DOHH2 (cell line): ENCODE data around the gene HP.

ENCODE experiments used
- H3F3A ChIP-seq: fragments of 200-600 bp; sonication (generic), shearing (Covaris generic); 2 replicates; pipeline ENCODE4 v1.6.0; 2016; ENCODE audit warnings: antibody characterized with exemption, mild to moderate bottlenecking; ENCODE audit not compliant: control insufficient read depth, insufficient read depth
- H3K27ac ChIP-seq: fragments of 200-600 bp; sonication (generic); 2 replicates; pipeline ENCODE4 v1.5.1; 2014; ENCODE audit warnings: low read depth, mild to moderate bottlenecking, low read length, moderate library complexity
- H3K27me3 ChIP-seq: fragments of 200-600 bp; sonication (generic); 2 replicates; pipeline ENCODE4 v1.6.1; 2014; ENCODE audit warnings: mild to moderate bottlenecking, low read length, mixed read lengths; ENCODE audit not compliant: control insufficient read depth
- H3K36me3 ChIP-seq: fragments of 200-600 bp; sonication (generic); 2 replicates; pipeline ENCODE4 v1.6.1; 2014; ENCODE audit warnings: mild to moderate bottlenecking, low read length, moderate library complexity, mixed read lengths; ENCODE audit not compliant: control insufficient read depth
- H3K4me1 ChIP-seq: fragments of 200-600 bp; sonication (generic); 2 replicates; pipeline ENCODE4 v1.6.1; 2014; ENCODE audit warnings: mild to moderate bottlenecking, low read length, mixed read lengths; ENCODE audit not compliant: control insufficient read depth
- H3K4me2 ChIP-seq: fragments of 200-600 bp; sonication (generic); 2 replicates; pipeline ENCODE4 v1.6.0; 2014; ENCODE audit warnings: mild to moderate bottlenecking, low read length, moderate library complexity
- H3K4me3 ChIP-seq: fragments of 200-600 bp; sonication (generic); 2 replicates; pipeline ENCODE4 v1.5.1; 2014; ENCODE audit warnings: mild to moderate bottlenecking, low read length, mixed read lengths
- H3K79me2 ChIP-seq: fragments of 200-600 bp; sonication (generic); 2 replicates; pipeline ENCODE4 v1.6.1; 2014; ENCODE audit warnings: mild to moderate bottlenecking, low read length, mixed read lengths; ENCODE audit not compliant: control insufficient read depth
- H3K9me2 ChIP-seq: fragments of 200-600 bp; sonication (generic); replicated peaks from 2 replicates; pipeline ENCODE4 v1.6.1; 2014; ENCODE audit warnings: mild to moderate bottlenecking, low read length, mixed read lengths; ENCODE audit not compliant: control insufficient read depth
- H3K9me3 ChIP-seq: fragments of 200-600 bp; sonication (generic); 2 replicates; pipeline ENCODE4 v1.6.1; 2014; ENCODE audit warnings: antibody characterized with exemption, low read length, mixed read lengths; ENCODE audit not compliant: control insufficient read depth, insufficient read depth
- H4K20me1 ChIP-seq: fragments of 200-600 bp; sonication (generic); 2 replicates; pipeline ENCODE4 v1.6.0; 2014; ENCODE audit warnings: low read depth, mild to moderate bottlenecking, antibody characterized with exemption, low read length, moderate library complexity; ENCODE audit not compliant: control insufficient read depth, insufficient read depth
- EZH2phosphoT487 ChIP-seq: fragments of 200-600 bp; sonication (generic); IDR thresholded peaks from 2 replicates; pipeline ENCODE4 v1.6.1; 2017; ENCODE audit warnings: borderline replicate concordance, mild to moderate bottlenecking, antibody characterized with exemption, low read length, moderate library complexity, mixed read lengths
- TF ChIP-seq, protein P1 (sequence below): fragments of 200-600 bp; sonication (generic); IDR thresholded peaks from one replicate; pipeline ENCODE4 v1.5.1; 2014; ENCODE audit warnings: antibody characterized with exemption, mild to moderate bottlenecking, low read depth, low read length; ENCODE audit not compliant: poor library complexity, severe bottlenecking

The HP gene

DNA sequence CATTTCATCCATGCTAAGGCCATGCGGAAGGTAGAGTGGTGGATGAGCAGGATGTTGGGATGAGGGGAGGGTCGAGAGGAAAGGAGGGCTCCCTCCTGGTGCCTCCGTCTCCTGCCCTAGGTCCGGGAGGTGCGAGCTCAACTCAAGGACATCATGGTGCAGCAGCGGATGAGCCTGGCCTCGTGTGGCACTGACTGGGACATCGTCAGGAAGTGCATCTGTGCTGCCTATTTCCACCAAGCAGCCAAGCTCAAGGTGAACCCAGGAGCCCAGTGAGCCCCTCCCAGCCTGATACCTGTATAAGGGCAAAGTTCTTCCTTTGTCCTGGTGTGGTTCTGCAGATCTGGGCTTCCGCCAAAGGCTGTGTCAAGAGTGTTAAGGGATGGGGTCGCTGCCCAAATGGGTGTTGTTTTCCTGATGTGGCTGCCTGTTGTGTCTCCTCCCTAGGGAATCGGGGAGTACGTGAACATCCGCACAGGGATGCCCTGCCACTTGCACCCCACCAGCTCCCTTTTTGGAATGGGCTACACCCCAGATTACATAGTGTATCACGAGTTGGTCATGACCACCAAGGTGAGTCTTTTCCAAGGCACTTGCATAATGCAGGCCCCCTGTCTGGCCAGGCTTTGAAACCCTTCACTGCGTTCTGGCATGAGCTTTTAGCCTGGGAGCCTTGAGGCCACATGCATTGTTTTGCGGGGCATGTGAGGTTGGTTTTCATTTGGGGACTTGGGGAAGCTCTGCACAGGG is 54.2 kb downstream of the HP start:
- Histone ChIP-seq H3K27me3 (no peaks in the 10 kb centered on the region), H3K36me3 (peaks cover 89% of the 10 kb centered on the region), H3F3A (no peaks in the 10 kb centered on the region), H3K79me2 (no peaks in the 10 kb centered on the region), H3K9me3 (no peaks in the 10 kb centered on the region), H3K4me3 (no peak overlapping the region), H3K4me1 (no peaks in the 10 kb centered on the region), H3K27ac (no peak overlapping the region), H4K20me1 (no peaks in the 10 kb centered on the region), H3K4me2 (no peak overlapping the region), H3K9me2 (no peaks in the 10 kb centered on the region)
- TF ChIP-seq EZH2phosphoT487, result no peak
- TF ChIP-seq, protein P1, sequence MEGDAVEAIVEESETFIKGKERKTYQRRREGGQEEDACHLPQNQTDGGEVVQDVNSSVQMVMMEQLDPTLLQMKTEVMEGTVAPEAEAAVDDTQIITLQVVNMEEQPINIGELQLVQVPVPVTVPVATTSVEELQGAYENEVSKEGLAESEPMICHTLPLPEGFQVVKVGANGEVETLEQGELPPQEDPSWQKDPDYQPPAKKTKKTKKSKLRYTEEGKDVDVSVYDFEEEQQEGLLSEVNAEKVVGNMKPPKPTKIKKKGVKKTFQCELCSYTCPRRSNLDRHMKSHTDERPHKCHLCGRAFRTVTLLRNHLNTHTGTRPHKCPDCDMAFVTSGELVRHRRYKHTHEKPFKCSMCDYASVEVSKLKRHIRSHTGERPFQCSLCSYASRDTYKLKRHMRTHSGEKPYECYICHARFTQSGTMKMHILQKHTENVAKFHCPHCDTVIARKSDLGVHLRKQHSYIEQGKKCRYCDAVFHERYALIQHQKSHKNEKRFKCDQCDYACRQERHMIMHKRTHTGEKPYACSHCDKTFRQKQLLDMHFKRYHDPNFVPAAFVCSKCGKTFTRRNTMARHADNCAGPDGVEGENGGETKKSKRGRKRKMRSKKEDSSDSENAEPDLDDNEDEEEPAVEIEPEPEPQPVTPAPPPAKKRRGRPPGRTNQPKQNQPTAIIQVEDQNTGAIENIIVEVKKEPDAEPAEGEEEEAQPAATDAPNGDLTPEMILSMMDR, result no peak

DNA sequence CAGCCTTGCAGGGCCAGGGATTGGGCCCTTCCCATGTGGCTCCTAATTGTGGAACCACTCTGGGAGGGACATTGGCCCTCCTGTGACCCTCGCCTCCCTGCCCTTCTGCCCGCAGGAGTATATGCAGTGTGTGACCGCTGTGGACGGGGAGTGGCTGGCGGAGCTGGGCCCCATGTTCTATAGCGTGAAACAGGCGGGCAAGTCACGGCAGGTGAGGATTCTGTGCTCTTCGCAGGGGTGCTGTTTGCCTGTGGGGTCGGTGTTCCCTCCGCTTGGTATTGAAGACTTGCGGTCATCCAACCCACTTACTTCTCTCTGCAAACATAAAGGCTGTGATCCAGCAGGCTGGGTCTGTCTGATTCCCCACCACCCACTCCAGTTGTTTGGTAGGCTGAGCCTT is 55.0 kb downstream of the HP start:
- Histone ChIP-seq H3K36me3 (peaks cover 81% of the 10 kb centered on the region), H3K27ac (no peak overlapping the region), H3K79me2 (no peaks in the 10 kb centered on the region), H3K4me3 (no peak overlapping the region), H3K9me3 (no peaks in the 10 kb centered on the region), H3K27me3 (no peaks in the 10 kb centered on the region), H3F3A (no peaks in the 10 kb centered on the region), H4K20me1 (no peaks in the 10 kb centered on the region), H3K9me2 (no peaks in the 10 kb centered on the region), H3K4me1 (no peaks in the 10 kb centered on the region), H3K4me2 (no peak overlapping the region)
- TF ChIP-seq, protein P1, result no peak
- no peak for TF ChIP-seq EZH2phosphoT487

DNA sequence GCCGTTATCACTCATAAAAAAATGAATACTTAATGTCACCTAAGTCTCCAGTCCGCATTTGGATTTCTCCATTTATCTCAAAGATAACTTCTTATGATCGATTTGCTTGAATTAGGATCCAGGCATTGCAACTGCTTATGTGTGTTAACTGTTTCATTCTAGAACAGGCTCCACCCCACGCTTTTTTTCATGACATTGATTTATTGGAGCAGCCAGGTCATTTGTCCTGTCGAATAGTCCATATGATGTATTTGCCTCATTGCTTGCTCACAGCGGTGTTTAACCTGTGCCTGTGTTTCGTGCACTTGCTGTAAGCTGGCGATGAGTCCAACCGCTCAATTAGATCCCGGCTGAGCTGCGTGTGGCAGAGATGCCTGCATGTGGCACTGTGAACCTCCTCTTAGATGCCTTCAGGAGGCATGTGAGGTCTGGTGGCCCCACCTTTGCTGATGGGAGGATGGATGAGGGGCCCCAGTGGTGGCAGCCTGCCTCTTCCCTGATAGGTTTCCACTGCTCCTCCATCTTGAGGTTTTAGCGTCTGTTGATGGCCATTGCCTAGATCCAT is 55.7 kb downstream of the HP start:
- Histone ChIP-seq H3K27me3 (no peaks in the 10 kb centered on the region), H4K20me1 (no peaks in the 10 kb centered on the region), H3K4me1 (no peaks in the 10 kb centered on the region), H3K36me3 (peaks cover 73% of the 10 kb centered on the region), H3K79me2 (no peaks in the 10 kb centered on the region), H3K9me2 (no peaks in the 10 kb centered on the region), H3K27ac (no peak overlapping the region), H3K4me2 (no peak overlapping the region), H3F3A (no peaks in the 10 kb centered on the region), H3K9me3 (no peaks in the 10 kb centered on the region), H3K4me3 (no peak overlapping the region)
- TF ChIP-seq EZH2phosphoT487, result no peak
- TF ChIP-seq, protein P1, result no peak
